Measurements from ENCODE around the gene LIPE.

The LIPE gene

GRCh38 chr19:42352301-42353259 lies 74.6 kb downstream of the LIPE start:
- DNase-seq (ENCODE audit: low read depth) = no peak
